GM10248 (cell line): ENCODE measurements around the gene PTH2.

Experiments used
- CTCF ChIA-PET: fragments of 300-600 bp; sonication (Branson Sonifier 250); formaldehyde crosslinking; extraction: SDS; loops from one replicate; lab custom pipeline; 2021; ENCODE audit warnings: antibody characterized with exemption; lab: Yijun Ruan, JAX
- POLR2A ChIA-PET: fragments of 350-650 bp; sonication (Branson Sonifier 250); formaldehyde crosslinking; extraction: SDS; loops from one replicate; lab custom pipeline; 2020; ENCODE audit warnings: antibody characterized with exemption; lab: Yijun Ruan, JAX
- DNase-seq: peaks from one replicate; pipeline ENCODE4 v3.0.0; 2012; ENCODE audit errors: extremely low spot score
- TF ChIP-seq, protein P1 (sequence below): IDR thresholded peaks from 2 replicates; pipeline ENCODE4 v1.5.1; 2012; ENCODE audit warnings: mild to moderate bottlenecking, low read depth; ENCODE audit errors: extremely low read depth, missing control alignments, control extremely low read depth

PTH2 gene

DNA sequence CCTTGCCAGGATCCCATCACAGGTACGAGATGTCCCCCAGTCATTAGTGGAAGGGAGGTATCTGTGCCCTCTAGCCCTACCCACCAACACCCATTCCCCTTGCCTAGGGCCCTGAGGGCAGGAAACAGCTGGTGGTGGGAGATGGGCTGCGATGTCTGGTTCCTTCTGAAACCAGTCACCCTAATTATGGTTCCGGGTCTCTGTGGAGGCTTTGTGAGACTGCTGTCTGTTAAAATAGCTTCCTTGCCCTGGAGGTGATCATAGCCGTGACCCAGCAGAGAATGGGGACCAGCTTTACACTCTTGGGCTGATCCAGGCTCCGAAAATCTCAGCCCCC is 35.3 kb upstream of the PTH2 start:
- TF ChIP-seq, protein P1, sequence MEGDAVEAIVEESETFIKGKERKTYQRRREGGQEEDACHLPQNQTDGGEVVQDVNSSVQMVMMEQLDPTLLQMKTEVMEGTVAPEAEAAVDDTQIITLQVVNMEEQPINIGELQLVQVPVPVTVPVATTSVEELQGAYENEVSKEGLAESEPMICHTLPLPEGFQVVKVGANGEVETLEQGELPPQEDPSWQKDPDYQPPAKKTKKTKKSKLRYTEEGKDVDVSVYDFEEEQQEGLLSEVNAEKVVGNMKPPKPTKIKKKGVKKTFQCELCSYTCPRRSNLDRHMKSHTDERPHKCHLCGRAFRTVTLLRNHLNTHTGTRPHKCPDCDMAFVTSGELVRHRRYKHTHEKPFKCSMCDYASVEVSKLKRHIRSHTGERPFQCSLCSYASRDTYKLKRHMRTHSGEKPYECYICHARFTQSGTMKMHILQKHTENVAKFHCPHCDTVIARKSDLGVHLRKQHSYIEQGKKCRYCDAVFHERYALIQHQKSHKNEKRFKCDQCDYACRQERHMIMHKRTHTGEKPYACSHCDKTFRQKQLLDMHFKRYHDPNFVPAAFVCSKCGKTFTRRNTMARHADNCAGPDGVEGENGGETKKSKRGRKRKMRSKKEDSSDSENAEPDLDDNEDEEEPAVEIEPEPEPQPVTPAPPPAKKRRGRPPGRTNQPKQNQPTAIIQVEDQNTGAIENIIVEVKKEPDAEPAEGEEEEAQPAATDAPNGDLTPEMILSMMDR: no peak
- no peak for DNase-seq
- ChIA-PET POLR2A (interaction anchor here (1.0 kb wide), 2 partner anchors 30 to 492 kb away, joined by 3 to 4 read pairs; no protein-coding TSS in a partner anchor), CTCF (interaction anchor here (0.8 to 8.0 kb wide), 6 partner anchors 13 to 214 kb away, joined by 3 to 72 read pairs (median 4); partner anchors contain the start of gene FLT3LG)

DNA sequence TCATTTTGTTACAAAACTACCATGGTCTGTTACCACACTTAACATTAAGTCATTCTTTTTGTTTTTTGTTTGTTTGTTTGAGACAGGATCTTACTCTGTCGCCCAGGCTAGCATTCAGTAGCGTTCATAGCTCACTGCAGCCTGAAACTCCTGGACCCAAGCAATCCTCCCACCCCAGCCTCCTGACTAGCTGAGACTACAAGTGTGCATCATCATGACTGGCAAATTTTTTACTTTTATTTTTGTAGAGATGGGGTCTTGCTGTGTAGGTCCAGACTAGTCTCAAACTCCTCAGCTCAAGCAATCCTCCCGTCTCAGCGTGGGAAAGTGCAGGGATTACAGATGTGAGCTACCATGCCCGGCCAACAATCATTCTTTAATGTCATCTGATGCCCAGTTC is 33.1 kb upstream of the PTH2 start:
- POLR2A ChIA-PET: interaction anchor here (0.8 kb wide), 1 partner anchor 22 kb away, joined by 3 read pairs; no protein-coding TSS in a partner anchor
- TF ChIP-seq, protein P1: no peak
- CTCF ChIA-PET: interaction anchor here (0.7 to 8.0 kb wide), 2 partner anchors 15 to 223 kb away, joined by 3 to 72 read pairs; partner anchors contain the start of gene FLT3LG
- no peak for DNase-seq

DNA sequence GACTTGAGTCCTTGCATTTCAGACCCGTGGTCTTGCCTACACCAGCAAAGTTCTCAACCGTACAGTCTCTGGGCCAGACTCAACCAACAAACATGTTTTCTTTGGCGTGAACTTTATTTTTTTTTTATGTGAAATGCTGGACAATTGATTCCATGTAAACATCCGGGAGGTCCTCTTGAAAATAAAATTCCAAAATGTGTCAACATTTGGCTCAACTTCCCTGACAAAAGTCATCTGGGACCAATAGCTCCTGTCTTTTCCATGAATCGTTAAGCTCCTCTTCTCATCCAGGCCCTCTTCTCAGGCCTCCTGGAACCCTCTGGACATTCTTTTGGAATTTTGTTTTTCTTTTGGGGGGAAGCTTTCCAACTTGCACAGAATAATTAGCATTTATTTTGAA is 32.5 kb upstream of the PTH2 start:
- ChIA-PET CTCF (interaction anchor here (0.7 to 8.0 kb wide), 2 partner anchors 16 to 223 kb away, joined by 3 to 72 read pairs; partner anchors contain the start of gene FLT3LG), POLR2A (interaction anchor here (0.8 kb wide), 1 partner anchor 23 kb away, joined by 3 read pairs; no protein-coding TSS in a partner anchor)
- TF ChIP-seq, protein P1: no peak
- no peak for DNase-seq

DNA sequence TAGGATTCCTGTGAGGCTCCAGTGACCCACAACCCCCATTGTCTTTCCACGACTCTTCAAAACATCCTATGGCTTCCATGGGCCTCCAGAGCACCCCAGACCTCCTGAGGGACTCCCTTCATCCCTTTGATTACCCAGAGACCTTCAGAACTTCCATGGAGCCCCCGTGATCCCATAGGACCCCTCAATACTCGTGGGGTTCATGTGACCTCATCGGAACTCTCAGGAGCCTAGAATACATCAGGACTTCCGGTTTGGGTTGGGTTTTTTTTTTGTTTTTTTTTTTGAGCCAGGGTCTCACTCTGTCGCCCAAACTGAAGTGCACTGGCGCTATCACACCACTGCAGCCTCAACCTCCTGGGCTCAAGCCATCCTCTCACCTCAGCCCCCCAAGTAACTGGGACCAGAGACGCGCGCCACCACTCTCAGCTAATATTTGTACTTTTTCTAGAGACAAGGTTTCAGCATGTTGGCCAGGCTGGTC is 30.6 kb upstream of the PTH2 start:
- POLR2A ChIA-PET: interaction anchor here (1.0 kb wide), 2 partner anchors 11 to 20 kb away, joined by 3 to 4 read pairs; partner anchors contain the start of gene FLT3LG
- DNase-seq: no peak
- TF ChIP-seq, protein P1: no peak
- CTCF ChIA-PET: interaction anchor here (1.0 to 8.0 kb wide), 5 partner anchors 9 to 19 kb away, joined by 3 to 72 read pairs (median 5); partner anchors contain the start of genes FLT3LG and SLC17A7

DNA sequence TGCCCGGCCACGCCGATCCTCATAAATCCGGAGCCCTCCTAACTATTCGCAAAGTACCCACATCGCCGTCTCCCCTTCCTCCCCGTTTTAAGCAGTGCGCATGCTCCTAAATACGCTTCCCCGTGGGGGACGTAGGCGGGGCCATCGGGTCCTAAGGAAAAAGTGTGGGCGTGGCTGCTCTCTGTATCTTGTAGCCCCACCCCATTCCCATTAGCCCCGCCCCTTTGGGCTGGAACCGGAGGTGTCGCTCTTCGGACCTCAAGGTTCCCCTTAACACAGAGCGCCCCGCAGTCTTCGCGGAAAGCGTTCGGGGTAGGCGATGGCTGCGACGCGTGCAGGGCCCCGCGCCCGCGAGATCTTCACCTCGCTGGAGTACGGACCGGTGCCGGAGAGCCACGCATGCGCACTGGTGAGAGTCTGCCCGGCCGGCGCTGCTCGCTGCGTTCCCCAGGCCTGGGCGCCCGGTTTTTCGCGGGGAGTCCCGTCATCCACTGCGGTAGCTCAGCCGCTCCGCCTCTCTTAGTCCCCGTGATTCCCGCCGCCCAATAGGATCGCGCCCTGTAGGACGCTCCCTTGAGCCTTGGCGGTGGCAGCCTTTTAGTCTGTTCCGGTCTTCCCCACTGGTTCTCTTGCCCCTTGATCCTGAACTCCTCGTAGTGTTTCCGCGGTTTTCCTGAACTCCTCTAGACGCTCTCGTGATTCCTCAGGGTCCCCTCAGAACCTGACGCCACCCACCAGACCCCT is 29.9 kb upstream of the PTH2 start, which contains the start of gene ALDH16A1:
Gene ALDH16A1, plus strand, starts transcription at position 213 of the 744 bp plus-strand sequence. Its CDS starts 107 bp downstream, at position 320.
- TF ChIP-seq, protein P1: no peak
- ChIA-PET POLR2A (interaction anchor here (0.6 to 1.0 kb wide), 4 partner anchors 11 to 148 kb away, joined by 3 to 5 read pairs (median 4); partner anchors contain the start of gene FLT3LG), CTCF (interaction anchor here (1.0 to 3.2 kb wide), 5 partner anchors 8 to 238 kb away, joined by 3 to 15 read pairs (median 4); partner anchors contain the start of gene SLC17A7)
- DNase-seq: peak; percentile 97
